ENCODE measurements around the gene CFAP58. TPM values are rescaled to one million over a fixed set of nuclear protein-coding genes. Genes with fewer than 3 reads are reported as not detected.

The CFAP58 gene
- total and polyA plus RNA-seq, 2 donors (not counting 3 experiments of a cell fraction or from before 2014, with no cell fraction given), result 0.07 to 0.29 TPM

- TF ChIP-seq GATA2 (IDR thresholded peaks at IDR 0.05; ENCODE audit: insufficient read depth, insufficient read length, low read depth, low read length) (no peak), POLR2AphosphoS5 (IDR thresholded peaks at IDR 0.05; ENCODE audit: insufficient read depth, low read depth, low read length) (no peak), MYC (IDR thresholded peaks at IDR 0.05; ENCODE audit: low read depth, low read length) (no peak), FOS (IDR thresholded peaks at IDR 0.05; ENCODE audit: borderline replicate concordance, insufficient read depth, low read length) (no peak), JUN (IDR thresholded peaks at IDR 0.05; ENCODE audit: borderline replicate concordance, insufficient read depth, insufficient read length, low read depth) (no peak), CTCF (IDR thresholded peaks at IDR 0.05; ENCODE audit: extremely low read depth in 1 of 2, insufficient read depth in 1 of 2, low read depth in 1 of 2, low read length in 2 of 2) (no peak), POLR2A (IDR thresholded peaks at IDR 0.05; ENCODE audit: low read depth, low read length) (no peak), EZH2 (IDR thresholded peaks at IDR 0.05; ENCODE audit: borderline replicate concordance, low read depth, low read length, severe bottlenecking) (no peak), MAX (IDR thresholded peaks at IDR 0.05; ENCODE audit: insufficient read depth, insufficient read length) (no peak)
- POLR2A ChIA-PET, result no interaction called here
- H4K20me1 ChIP-seq (replicated peaks; ENCODE audit: control insufficient read depth, extremely low read depth, insufficient read depth, low read length), result peaks cover 5% of the 10 kb centered on the region
- dilution Hi-C loops (cut with MboI; ENCODE audit: extremely low pct_ligation_motif_present, low sequenced_read_pairs), result no loop called here
- CTCF ChIA-PET, result interaction anchor here (1.3 to 3.8 kb wide), 2 partner anchors 11 to 22 kb away, joined by 4 to 17 read pairs; partner anchors contain the start of gene ITPRIP
- no peaks in the 10 kb centered on the region for H3K27me3 ChIP-seq (ENCODE audit: control insufficient read depth in 2 of 2, insufficient read depth in 2 of 2, low read length in 2 of 2)
- FAIRE-seq, result no peak
- no peak overlapping the region for H3K4me2 ChIP-seq (ENCODE audit: insufficient read depth, low read length)
- H3K9me1 ChIP-seq (replicated peaks; ENCODE audit: control insufficient read depth, extremely low read depth, insufficient read depth, low read length), result no peaks in the 10 kb centered on the region
- peaks cover 99% of the 10 kb centered on the region for H3K79me2 ChIP-seq (ENCODE audit: control insufficient read depth, insufficient read depth, low read length)
- H3K4me1 ChIP-seq (ENCODE audit: control insufficient read depth, extremely low read depth, insufficient read depth, low read length), result peaks cover 7% of the 10 kb centered on the region
- no peak overlapping the region for H3K4me3 ChIP-seq (replicated peaks in 1 of 3; ENCODE audit: insufficient read depth in 1 of 3, low read depth in 1 of 3, low read length in 3 of 3)
- no peak overlapping the region for H2AFZ ChIP-seq (ENCODE audit: low read depth, low read length)
- no TSS peak for BruUV-seq (replicated peaks)
- intact Hi-C loops (cut with micrococcal nuclease), result no loop called here
- no peak overlapping the region for H3K9ac ChIP-seq (replicated peaks; ENCODE audit: extremely low read depth, insufficient read depth, low read length)
- H3K27ac ChIP-seq (ENCODE audit: insufficient read depth, low read depth, low read length), result no peak overlapping the region
- H3K36me3 ChIP-seq (ENCODE audit: control insufficient read depth in 2 of 2, extremely low read depth in 1 of 2, insufficient read depth in 2 of 2, low read length in 2 of 2), result peaks cover 13 to 27% of the 10 kb centered on the region in 2 experiments
- no peak for DNase-seq (ENCODE audit: low read depth, low spot score)
- H3K9me3 ChIP-seq (replicated peaks; ENCODE audit: control insufficient read depth, insufficient read depth, low read length), result no peaks in the 10 kb centered on the region
Measured at GRCh38 chr10:104316321-104317099, 37.1 kb upstream of the CFAP58 start.
